Islet of Langerhans (tissue), 1 donor: ENCODE measurements around the gene RAP1GDS1.

Source experiments
- FAIRE-seq: peaks from one replicate; lab custom pipeline; 2011; peaks lifted over from hg19 to GRCh38; lab: Jason Lieb, UNC

Gene RAP1GDS1

GRCh38 chr4:98482847-98483806, 221.9 kb downstream of the RAP1GDS1 start:
- no peak for FAIRE-seq

- FAIRE-seq = no peak
Measured at GRCh38 chr4:98484031-98484430, 222.8 kb downstream of the RAP1GDS1 start.

- no peak for FAIRE-seq
Measured at GRCh38 chr4:98485816-98486345, 224.7 kb downstream of the RAP1GDS1 start.

GRCh38 chr4:98490251-98490650, 229.1 kb downstream of the RAP1GDS1 start:
- FAIRE-seq = no peak

GRCh38 chr4:98491899-98492559, 230.8 kb downstream of the RAP1GDS1 start:
- no peak for FAIRE-seq

GRCh38 chr4:98493296-98493695, 232.1 kb downstream of the RAP1GDS1 start:
- FAIRE-seq = no peak
